ENCODE data around the gene MAPK8IP2.

The MAPK8IP2 gene

GRCh38 chr22:50600538-50600937 lies at the start of gene MAPK8IP2:
Gene MAPK8IP2, plus strand, starts transcription at chr22:50600793. Its CDS starts 26 bp downstream, at chr22:50600819.
- DNase-seq (ENCODE audit: low spot score), result no peak

GRCh38 chr22:50551160-50551752 lies 49.3 kb upstream of the MAPK8IP2 start:
- DNase-seq (ENCODE audit: low spot score), result no peak

- no peak for DNase-seq (ENCODE audit: low spot score)
Observed at GRCh38 chr22:50553310-50553709, 47.3 kb upstream of the MAPK8IP2 start.

GRCh38 chr22:50556703-50557102 lies 43.9 kb upstream of the MAPK8IP2 start:
- DNase-seq (ENCODE audit: low spot score), result no peak

- DNase-seq (ENCODE audit: low spot score), result no peak
Observed at GRCh38 chr22:50560034-50560433, 40.6 kb upstream of the MAPK8IP2 start.

GRCh38 chr22:50561401-50562358 lies 38.9 kb upstream of the MAPK8IP2 start:
- no peak for DNase-seq (ENCODE audit: low spot score)

GRCh38 chr22:50562523-50563412 lies 37.8 kb upstream of the MAPK8IP2 start, which contains the start of gene SYCE3:
Gene SYCE3, minus strand, starts transcription at chr22:50562919. Its CDS starts 6,514 bp downstream, at chr22:50556405.
- peak; percentile 97 for DNase-seq (ENCODE audit: low spot score)

- DNase-seq (ENCODE audit: low spot score), result no peak
Observed at GRCh38 chr22:50563413-50564160, 37.0 kb upstream of the MAPK8IP2 start.

- DNase-seq (ENCODE audit: low spot score), result no peak
Observed at GRCh38 chr22:50564289-50564688, 36.3 kb upstream of the MAPK8IP2 start.

- no peak for DNase-seq (ENCODE audit: low spot score)
Observed at GRCh38 chr22:50567721-50568252, 32.8 kb upstream of the MAPK8IP2 start.

- DNase-seq (ENCODE audit: low spot score), result no peak
Observed at GRCh38 chr22:50568626-50569025, 32.0 kb upstream of the MAPK8IP2 start.

GRCh38 chr22:50569041-50569459 lies 31.5 kb upstream of the MAPK8IP2 start:
- DNase-seq (ENCODE audit: low spot score), result no peak

- DNase-seq (ENCODE audit: low spot score), result no peak
Observed at GRCh38 chr22:50569896-50570535, 30.6 kb upstream of the MAPK8IP2 start.

GRCh38 chr22:50570861-50571260 lies 29.7 kb upstream of the MAPK8IP2 start:
- no peak for DNase-seq (ENCODE audit: low spot score)

- DNase-seq (ENCODE audit: low spot score), result no peak
Observed at GRCh38 chr22:50571264-50572175, 29.1 kb upstream of the MAPK8IP2 start.

GRCh38 chr22:50572965-50573364 lies 27.6 kb upstream of the MAPK8IP2 start:
- DNase-seq (ENCODE audit: low spot score), result no peak

GRCh38 chr22:50573491-50574382 lies 26.9 kb upstream of the MAPK8IP2 start:
- no peak for DNase-seq (ENCODE audit: low spot score)

GRCh38 chr22:50574383-50574755 lies 26.2 kb upstream of the MAPK8IP2 start:
- DNase-seq (ENCODE audit: low spot score), result no peak
